HEK293 (cell line): ENCODE measurements around the gene CCM2L.

Source experiments
- CTCF ChIA-PET: fragments of 350-600 bp; formaldehyde crosslinking; extraction: SDS; loops from one replicate; lab custom pipeline; 2021; ENCODE audit warnings: antibody characterized with exemption; lab: Yijun Ruan, JAX
- POLR2A ChIA-PET: fragments of 300-600 bp; formaldehyde crosslinking; extraction: SDS; loops from one replicate; lab custom pipeline; 2020; ENCODE audit warnings: antibody characterized with exemption, inconsistent platforms; lab: Yijun Ruan, JAX
- H3K27ac ChIP-seq: fragments of 200-500 bp; sonication (Bioruptor generic); 2 replicates; pipeline ENCODE4 v1.5.1; 2014; ENCODE audit warnings: low read depth, low read length, control low read depth, inconsistent platforms; ENCODE audit errors: extremely low read depth
- H3K36me3 ChIP-seq, 2 experiments: fragments of 200-500 bp in 1 of 2; sonication (Bioruptor generic) in 1 of 2; 1 replicate in 1 of 2; 2 replicates in 1 of 2; pipeline ENCODE4 v1.5.1; 2014 to 2017; ENCODE audit warnings: inconsistent platforms in 2 of 2, low read length in 2 of 2; ENCODE audit not compliant: control insufficient read depth in 2 of 2, insufficient read depth in 1 of 2
- H3K4me1 ChIP-seq: fragments of 200-500 bp; sonication (Bioruptor generic); 2 replicates; pipeline ENCODE4 v1.5.1; 2014; ENCODE audit warnings: mild to moderate bottlenecking, low read length, inconsistent platforms; ENCODE audit not compliant: control insufficient read depth, insufficient read depth
- H3K4me3 ChIP-seq: 2 replicates; pipeline ENCODE4 v1.5.1; 2011; ENCODE audit warnings: low read depth, mild to moderate bottlenecking, control low read depth, low read length, moderate library complexity
- H3K9me3 ChIP-seq: fragments of 200-500 bp; sonication (Bioruptor generic); 2 replicates; pipeline ENCODE4 v1.5.1; 2014; ENCODE audit warnings: low read depth, low read length, inconsistent platforms; ENCODE audit not compliant: control insufficient read depth, insufficient read depth
- PRDM1 ChIP-seq: fragments of 450-650 bp; formaldehyde crosslinking; IDR thresholded peaks from 2 replicates; pipeline ENCODE4; 2016; ENCODE audit warnings: missing biosample characterization, missing genetic modification characterization
- REPIN1 ChIP-seq: fragments of 450-650 bp; formaldehyde crosslinking; IDR thresholded peaks from 2 replicates; pipeline ENCODE4 v1.5.1; 2017; ENCODE audit warnings: missing biosample characterization, missing genetic modification characterization, low read depth
- SP3 ChIP-seq: fragments of 450-650 bp; formaldehyde crosslinking; IDR thresholded peaks from 2 replicates; pipeline ENCODE4 v1.5.1; 2016; ENCODE audit warnings: missing biosample characterization, missing genetic modification characterization
- TRIM28 ChIP-seq: IDR thresholded peaks from 2 replicates; pipeline ENCODE4 v1.6.1; 2011; ENCODE audit warnings: low read length, control low read depth, borderline replicate concordance
- ZBTB17 ChIP-seq: fragments of 450-650 bp; formaldehyde crosslinking; IDR thresholded peaks from 2 replicates; pipeline ENCODE4 v1.5.1; 2016; ENCODE audit warnings: missing biosample characterization, missing genetic modification characterization
- ZFHX2 ChIP-seq: fragments of 450-650 bp; formaldehyde crosslinking; conservative IDR thresholded peaks from 2 replicates; pipeline ENCODE4 v1.5.1; 2016; ENCODE audit warnings: missing biosample characterization, missing genetic modification characterization
- ZFP3 ChIP-seq: fragments of 450-650 bp; formaldehyde crosslinking; IDR thresholded peaks from 2 replicates; pipeline ENCODE4 v1.5.1; 2016; ENCODE audit warnings: low read depth, missing biosample characterization, missing genetic modification characterization
- ZIC2 ChIP-seq: fragments of 450-650 bp; formaldehyde crosslinking; IDR thresholded peaks from 2 replicates; pipeline ENCODE4 v1.5.1; 2016; ENCODE audit warnings: missing biosample characterization, missing genetic modification characterization
- ZNF2 ChIP-seq: fragments of 450-650 bp; formaldehyde crosslinking; IDR thresholded peaks from 2 replicates; pipeline ENCODE4 v1.5.1; 2016; ENCODE audit warnings: missing biosample characterization, missing genetic modification characterization
- ZNF211 ChIP-seq: fragments of 450-650 bp; formaldehyde crosslinking; IDR thresholded peaks from 2 replicates; pipeline ENCODE4 v1.5.1; 2016; ENCODE audit warnings: low read depth, missing biosample characterization, missing genetic modification characterization
- ZNF350 ChIP-seq: fragments of 450-650 bp; formaldehyde crosslinking; IDR thresholded peaks from 2 replicates; pipeline ENCODE4 v1.5.0; 2017; ENCODE audit warnings: missing biosample characterization, mild to moderate bottlenecking, missing genetic modification characterization
- ZNF558 ChIP-seq: fragments of 450-650 bp; formaldehyde crosslinking; IDR thresholded peaks from 2 replicates; pipeline ENCODE4 v1.5.1; 2016; ENCODE audit warnings: missing biosample characterization, missing genetic modification characterization
- ZNF600 ChIP-seq: fragments of 450-650 bp; formaldehyde crosslinking; IDR thresholded peaks from 2 replicates; pipeline ENCODE4 v1.5.1; 2016; ENCODE audit warnings: missing biosample characterization, missing genetic modification characterization
- ZSCAN16 ChIP-seq: fragments of 450-650 bp; formaldehyde crosslinking; IDR thresholded peaks from 2 replicates; pipeline ENCODE4 v1.5.1; 2016; ENCODE audit warnings: missing biosample characterization, missing genetic modification characterization
- TF ChIP-seq, protein P1 (sequence below): fragments of 450-650 bp; formaldehyde crosslinking; IDR thresholded peaks from 2 replicates; pipeline ENCODE4 v1.5.1; 2016; ENCODE audit warnings: missing biosample characterization, missing genetic modification characterization
- TF ChIP-seq, protein P2 (sequence below): fragments of 450-650 bp; formaldehyde crosslinking; IDR thresholded peaks from 2 replicates; pipeline ENCODE4 v1.5.1; 2016; ENCODE audit warnings: missing biosample characterization, missing genetic modification characterization
- TF ChIP-seq, protein P3 (sequence below): fragments of 450-650 bp; formaldehyde crosslinking; conservative IDR thresholded peaks from 2 replicates; pipeline ENCODE4 v1.5.1; 2016; ENCODE audit warnings: low read depth, missing biosample characterization, missing genetic modification characterization
- TF ChIP-seq, protein P4 (sequence below): fragments of 450-650 bp; formaldehyde crosslinking; conservative IDR thresholded peaks from 2 replicates; pipeline ENCODE4 v1.5.1; 2016; ENCODE audit warnings: low read depth, missing biosample characterization, missing genetic modification characterization

Gene CCM2L

DNA sequence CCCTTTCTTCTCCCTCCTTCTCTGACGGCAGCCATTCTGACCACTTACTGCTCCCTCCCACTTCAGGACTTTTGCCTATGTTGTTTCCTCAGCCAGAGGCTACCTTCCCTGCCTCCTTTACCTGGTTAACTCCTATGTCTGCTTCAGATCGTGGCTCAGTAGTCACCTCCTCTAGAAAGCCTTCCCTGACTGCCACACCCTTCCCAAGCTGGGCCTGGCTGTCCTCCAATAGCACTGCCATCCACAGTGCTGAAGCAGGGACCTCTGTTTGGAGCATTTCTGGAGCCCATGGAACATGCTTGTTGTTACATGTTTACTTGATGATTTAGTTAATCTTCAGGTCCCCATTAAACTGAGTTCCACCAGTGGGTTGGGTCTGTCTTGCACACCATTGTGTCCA is 28.5 kb upstream of the CCM2L start:
- TF ChIP-seq ZFP3 (tag by site-specific recombination) (no peak; the same call in 1 of the 2 replicates), SP3 (tag by site-specific recombination) (no peak)
- TF ChIP-seq, protein P1, sequence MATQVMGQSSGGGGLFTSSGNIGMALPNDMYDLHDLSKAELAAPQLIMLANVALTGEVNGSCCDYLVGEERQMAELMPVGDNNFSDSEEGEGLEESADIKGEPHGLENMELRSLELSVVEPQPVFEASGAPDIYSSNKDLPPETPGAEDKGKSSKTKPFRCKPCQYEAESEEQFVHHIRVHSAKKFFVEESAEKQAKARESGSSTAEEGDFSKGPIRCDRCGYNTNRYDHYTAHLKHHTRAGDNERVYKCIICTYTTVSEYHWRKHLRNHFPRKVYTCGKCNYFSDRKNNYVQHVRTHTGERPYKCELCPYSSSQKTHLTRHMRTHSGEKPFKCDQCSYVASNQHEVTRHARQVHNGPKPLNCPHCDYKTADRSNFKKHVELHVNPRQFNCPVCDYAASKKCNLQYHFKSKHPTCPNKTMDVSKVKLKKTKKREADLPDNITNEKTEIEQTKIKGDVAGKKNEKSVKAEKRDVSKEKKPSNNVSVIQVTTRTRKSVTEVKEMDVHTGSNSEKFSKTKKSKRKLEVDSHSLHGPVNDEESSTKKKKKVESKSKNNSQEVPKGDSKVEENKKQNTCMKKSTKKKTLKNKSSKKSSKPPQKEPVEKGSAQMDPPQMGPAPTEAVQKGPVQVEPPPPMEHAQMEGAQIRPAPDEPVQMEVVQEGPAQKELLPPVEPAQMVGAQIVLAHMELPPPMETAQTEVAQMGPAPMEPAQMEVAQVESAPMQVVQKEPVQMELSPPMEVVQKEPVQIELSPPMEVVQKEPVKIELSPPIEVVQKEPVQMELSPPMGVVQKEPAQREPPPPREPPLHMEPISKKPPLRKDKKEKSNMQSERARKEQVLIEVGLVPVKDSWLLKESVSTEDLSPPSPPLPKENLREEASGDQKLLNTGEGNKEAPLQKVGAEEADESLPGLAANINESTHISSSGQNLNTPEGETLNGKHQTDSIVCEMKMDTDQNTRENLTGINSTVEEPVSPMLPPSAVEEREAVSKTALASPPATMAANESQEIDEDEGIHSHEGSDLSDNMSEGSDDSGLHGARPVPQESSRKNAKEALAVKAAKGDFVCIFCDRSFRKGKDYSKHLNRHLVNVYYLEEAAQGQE (tag by site-specific recombination): peak; percentile 69; the same call in 1 of the 2 replicates
- TF ChIP-seq, all 188 proteins: peak for 1
- H3K36me3 ChIP-seq: no peaks in the 10 kb centered on the region
- H3K4me3 ChIP-seq: no peak overlapping the region
- no peaks in the 10 kb centered on the region for H3K4me1 ChIP-seq
- ChIA-PET CTCF (no interaction called here), POLR2A (no interaction called here)
- H3K9me3 ChIP-seq: no peaks in the 10 kb centered on the region
- H3K27ac ChIP-seq: no peak overlapping the region

DNA sequence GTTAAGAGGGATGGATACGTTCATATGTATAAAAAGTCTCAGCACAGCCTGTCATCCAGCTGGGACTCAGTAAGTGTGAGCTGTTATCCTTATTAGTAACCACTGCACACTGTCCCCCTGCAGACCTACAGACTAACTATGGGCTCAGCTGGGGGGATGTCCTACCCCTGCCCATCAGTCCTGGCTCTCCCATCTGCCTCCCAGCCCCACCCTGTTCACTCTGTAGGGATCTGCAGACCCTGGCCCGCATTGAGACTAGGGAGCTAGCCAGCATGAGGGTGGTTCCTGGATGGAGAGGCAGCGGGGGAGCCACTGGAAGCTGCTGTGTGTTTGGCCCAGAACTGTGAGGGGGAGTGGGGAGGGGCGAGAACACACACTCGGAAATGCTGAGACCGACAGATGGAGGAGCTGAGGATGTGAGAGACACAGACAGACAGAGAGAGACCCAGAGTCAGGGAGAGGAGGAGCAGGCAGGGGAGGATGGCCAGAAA is 25.2 kb upstream of the CCM2L start:
- POLR2A ChIA-PET: no interaction called here
- H3K4me3 ChIP-seq: no peak overlapping the region
- TF ChIP-seq ZIC2 (tag by site-specific recombination): peak; percentile 68
- TF ChIP-seq ZBTB17 (tag by site-specific recombination): 0 out of 2 replicates have a peak, but pooled peaks have one; percentile 45
- TF ChIP-seq, protein P2, sequence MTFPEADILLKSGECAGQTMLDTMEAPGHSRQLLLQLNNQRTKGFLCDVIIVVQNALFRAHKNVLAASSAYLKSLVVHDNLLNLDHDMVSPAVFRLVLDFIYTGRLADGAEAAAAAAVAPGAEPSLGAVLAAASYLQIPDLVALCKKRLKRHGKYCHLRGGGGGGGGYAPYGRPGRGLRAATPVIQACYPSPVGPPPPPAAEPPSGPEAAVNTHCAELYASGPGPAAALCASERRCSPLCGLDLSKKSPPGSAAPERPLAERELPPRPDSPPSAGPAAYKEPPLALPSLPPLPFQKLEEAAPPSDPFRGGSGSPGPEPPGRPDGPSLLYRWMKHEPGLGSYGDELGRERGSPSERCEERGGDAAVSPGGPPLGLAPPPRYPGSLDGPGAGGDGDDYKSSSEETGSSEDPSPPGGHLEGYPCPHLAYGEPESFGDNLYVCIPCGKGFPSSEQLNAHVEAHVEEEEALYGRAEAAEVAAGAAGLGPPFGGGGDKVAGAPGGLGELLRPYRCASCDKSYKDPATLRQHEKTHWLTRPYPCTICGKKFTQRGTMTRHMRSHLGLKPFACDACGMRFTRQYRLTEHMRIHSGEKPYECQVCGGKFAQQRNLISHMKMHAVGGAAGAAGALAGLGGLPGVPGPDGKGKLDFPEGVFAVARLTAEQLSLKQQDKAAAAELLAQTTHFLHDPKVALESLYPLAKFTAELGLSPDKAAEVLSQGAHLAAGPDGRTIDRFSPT (tag by site-specific recombination): no peak
- TF ChIP-seq REPIN1 (tag by site-specific recombination): no peak
- no peak for TF ChIP-seq ZFHX2 (tag by site-specific recombination)
- no peak for TF ChIP-seq ZNF211 (tag by site-specific recombination)
- H3K9me3 ChIP-seq: no peaks in the 10 kb centered on the region
- H3K36me3 ChIP-seq: no peaks in the 10 kb centered on the region
- CTCF ChIA-PET: no interaction called here
- H3K4me1 ChIP-seq: no peaks in the 10 kb centered on the region
- H3K27ac ChIP-seq: no peak overlapping the region

DNA sequence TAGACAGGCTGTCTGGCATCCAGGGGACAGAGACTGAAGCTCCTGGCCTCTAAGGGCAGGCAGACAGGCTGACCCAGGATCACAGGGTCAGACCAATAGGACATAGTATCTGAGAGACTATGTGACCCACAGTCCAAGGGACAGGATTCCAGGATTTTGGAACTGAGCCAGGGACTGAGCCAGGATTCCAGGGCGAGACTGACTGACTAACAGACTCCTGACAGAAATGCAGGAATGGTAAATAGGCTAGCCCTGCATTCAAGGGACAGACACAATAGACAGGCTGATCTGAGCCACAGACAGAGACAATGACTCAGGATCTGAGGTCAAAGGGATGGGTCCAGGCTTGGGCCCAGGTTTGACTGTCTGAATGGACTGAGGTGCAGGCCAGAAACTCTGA is 22.5 kb upstream of the CCM2L start:
- Histone ChIP-seq H3K9me3 (no peaks in the 10 kb centered on the region), H3K4me3 (no peak overlapping the region), H3K4me1 (no peaks in the 10 kb centered on the region), H3K36me3 (no peaks in the 10 kb centered on the region), H3K27ac (no peak overlapping the region)
- ChIA-PET POLR2A (no interaction called here), CTCF (no interaction called here)
- TF ChIP-seq PRDM1 (tag by site-specific recombination) (no peak), ZNF2 (no peak), ZNF600 (tag by site-specific recombination) (no peak), ZFP3 (tag by site-specific recombination) (no peak), ZSCAN16 (tag by site-specific recombination) (no peak), ZNF558 (tag by site-specific recombination) (no peak), ZNF350 (tag by site-specific recombination) (no peak), TRIM28 (no peak)
- TF ChIP-seq, protein P3, sequence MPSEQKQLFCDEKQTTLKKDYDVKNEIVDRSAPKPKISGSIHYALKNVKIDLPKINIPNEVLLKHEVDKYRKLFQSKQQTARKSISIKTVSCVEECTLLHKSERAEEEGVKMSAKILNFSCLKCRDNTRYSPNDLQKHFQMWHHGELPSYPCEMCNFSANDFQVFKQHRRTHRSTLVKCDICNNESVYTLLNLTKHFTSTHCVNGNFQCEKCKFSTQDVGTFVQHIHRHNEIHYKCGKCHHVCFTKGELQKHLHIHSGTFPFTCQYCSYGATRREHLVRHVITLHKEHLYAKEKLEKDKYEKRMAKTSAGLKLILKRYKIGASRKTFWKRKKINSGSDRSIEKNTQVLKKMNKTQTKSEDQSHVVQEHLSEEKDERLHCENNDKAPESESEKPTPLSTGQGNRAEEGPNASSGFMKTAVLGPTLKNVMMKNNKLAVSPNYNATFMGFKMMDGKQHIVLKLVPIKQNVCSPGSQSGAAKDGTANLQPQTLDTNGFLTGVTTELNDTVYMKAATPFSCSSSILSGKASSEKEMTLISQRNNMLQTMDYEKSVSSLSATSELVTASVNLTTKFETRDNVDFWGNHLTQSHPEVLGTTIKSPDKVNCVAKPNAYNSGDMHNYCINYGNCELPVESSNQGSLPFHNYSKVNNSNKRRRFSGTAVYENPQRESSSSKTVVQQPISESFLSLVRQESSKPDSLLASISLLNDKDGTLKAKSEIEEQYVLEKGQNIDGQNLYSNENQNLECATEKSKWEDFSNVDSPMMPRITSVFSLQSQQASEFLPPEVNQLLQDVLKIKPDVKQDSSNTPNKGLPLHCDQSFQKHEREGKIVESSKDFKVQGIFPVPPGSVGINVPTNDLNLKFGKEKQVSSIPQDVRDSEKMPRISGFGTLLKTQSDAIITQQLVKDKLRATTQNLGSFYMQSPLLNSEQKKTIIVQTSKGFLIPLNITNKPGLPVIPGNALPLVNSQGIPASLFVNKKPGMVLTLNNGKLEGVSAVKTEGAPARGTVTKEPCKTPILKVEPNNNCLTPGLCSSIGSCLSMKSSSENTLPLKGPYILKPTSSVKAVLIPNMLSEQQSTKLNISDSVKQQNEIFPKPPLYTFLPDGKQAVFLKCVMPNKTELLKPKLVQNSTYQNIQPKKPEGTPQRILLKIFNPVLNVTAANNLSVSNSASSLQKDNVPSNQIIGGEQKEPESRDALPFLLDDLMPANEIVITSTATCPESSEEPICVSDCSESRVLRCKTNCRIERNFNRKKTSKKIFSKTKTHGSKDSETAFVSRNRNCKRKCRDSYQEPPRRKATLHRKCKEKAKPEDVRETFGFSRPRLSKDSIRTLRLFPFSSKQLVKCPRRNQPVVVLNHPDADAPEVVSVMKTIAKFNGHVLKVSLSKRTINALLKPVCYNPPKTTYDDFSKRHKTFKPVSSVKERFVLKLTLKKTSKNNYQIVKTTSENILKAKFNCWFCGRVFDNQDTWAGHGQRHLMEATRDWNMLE (tag by site-specific recombination): no peak
- TF ChIP-seq, protein P4, sequence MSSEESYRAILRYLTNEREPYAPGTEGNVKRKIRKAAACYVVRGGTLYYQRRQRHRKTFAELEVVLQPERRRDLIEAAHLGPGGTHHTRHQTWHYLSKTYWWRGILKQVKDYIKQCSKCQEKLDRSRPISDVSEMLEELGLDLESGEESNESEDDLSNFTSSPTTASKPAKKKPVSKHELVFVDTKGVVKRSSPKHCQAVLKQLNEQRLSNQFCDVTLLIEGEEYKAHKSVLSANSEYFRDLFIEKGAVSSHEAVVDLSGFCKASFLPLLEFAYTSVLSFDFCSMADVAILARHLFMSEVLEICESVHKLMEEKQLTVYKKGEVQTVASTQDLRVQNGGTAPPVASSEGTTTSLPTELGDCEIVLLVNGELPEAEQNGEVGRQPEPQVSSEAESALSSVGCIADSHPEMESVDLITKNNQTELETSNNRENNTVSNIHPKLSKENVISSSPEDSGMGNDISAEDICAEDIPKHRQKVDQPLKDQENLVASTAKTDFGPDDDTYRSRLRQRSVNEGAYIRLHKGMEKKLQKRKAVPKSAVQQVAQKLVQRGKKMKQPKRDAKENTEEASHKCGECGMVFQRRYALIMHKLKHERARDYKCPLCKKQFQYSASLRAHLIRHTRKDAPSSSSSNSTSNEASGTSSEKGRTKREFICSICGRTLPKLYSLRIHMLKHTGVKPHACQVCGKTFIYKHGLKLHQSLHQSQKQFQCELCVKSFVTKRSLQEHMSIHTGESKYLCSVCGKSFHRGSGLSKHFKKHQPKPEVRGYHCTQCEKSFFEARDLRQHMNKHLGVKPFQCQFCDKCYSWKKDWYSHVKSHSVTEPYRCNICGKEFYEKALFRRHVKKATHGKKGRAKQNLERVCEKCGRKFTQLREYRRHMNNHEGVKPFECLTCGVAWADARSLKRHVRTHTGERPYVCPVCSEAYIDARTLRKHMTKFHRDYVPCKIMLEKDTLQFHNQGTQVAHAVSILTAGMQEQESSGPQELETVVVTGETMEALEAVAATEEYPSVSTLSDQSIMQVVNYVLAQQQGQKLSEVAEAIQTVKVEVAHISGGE (tag by site-specific recombination): no peak
